Measurements from ENCODE around the gene FKBP3. TPM values are rescaled to one million over a fixed set of nuclear protein-coding genes. Genes with fewer than 3 reads are reported as not detected.

FKBP3 gene
- total and polyA plus RNA-seq, 4 donors: 65.0 to 182 (median 122) TPM

GRCh38 chr14:45073231-45073879, 60.9 kb downstream of the FKBP3 start:
- peak in 1 of 6 donors; percentile 57 for DNase-seq (ENCODE audit: low read depth in 4 of 6, low spot score in 6 of 6)
- H3K4me3 ChIP-seq (ENCODE audit: low read depth, low read length): no peak overlapping the region
- WGBS (ENCODE audit: insufficient coverage): no CpG with 5 or more reads among the region's 5 CpGs
- H3K36me3 ChIP-seq (ENCODE audit: control insufficient read depth, insufficient read depth, low read length): peaks cover 8% of the 10 kb centered on the region
- no peaks in the 10 kb centered on the region for H3K9me3 ChIP-seq (ENCODE audit: control insufficient read depth, insufficient read depth, low read length)
- H3K27ac ChIP-seq (ENCODE audit: low read depth, low read length): no peak overlapping the region
- no peaks in the 10 kb centered on the region for H3K4me1 ChIP-seq (ENCODE audit: control insufficient read depth, insufficient read depth, low read length)
- no peaks in the 10 kb centered on the region for H3K27me3 ChIP-seq (ENCODE audit: control insufficient read depth, insufficient read depth, low read length)

- 96% methylated on average over 5 of the region's 6 CpGs for WGBS (ENCODE audit: insufficient coverage)
These were observed 62.2 kb downstream of the FKBP3 start for GRCh38 chr14:45072126-45072525.

GRCh38 chr14:45070215-45070614, 64.1 kb downstream of the FKBP3 start:
- H3K27ac ChIP-seq (ENCODE audit: low read depth, low read length): no peak overlapping the region
- WGBS (ENCODE audit: insufficient coverage): no CpG with 5 or more reads among the region's 1 CpG

More at GRCh38 chr14:45072126-45072525, 62.2 kb downstream of the FKBP3 start:
- Histone ChIP-seq H3K27ac (ENCODE audit: low read depth, low read length) (no peak overlapping the region), H3K27me3 (ENCODE audit: control insufficient read depth, insufficient read depth, low read length) (no peaks in the 10 kb centered on the region), H3K4me1 (ENCODE audit: control insufficient read depth, insufficient read depth, low read length) (no peaks in the 10 kb centered on the region), H3K36me3 (ENCODE audit: control insufficient read depth, insufficient read depth, low read length) (peaks cover 8% of the 10 kb centered on the region), H3K4me3 (ENCODE audit: low read depth, low read length) (no peak overlapping the region), H3K9me3 (ENCODE audit: control insufficient read depth, insufficient read depth, low read length) (no peaks in the 10 kb centered on the region)
- DNase-seq (ENCODE audit: low read depth in 4 of 6, low spot score in 6 of 6): no peak

GRCh38 chr14:45068396-45068795, 65.9 kb downstream of the FKBP3 start:
- Histone ChIP-seq H3K4me3 (ENCODE audit: low read depth, low read length) (no peak overlapping the region), H3K27me3 (ENCODE audit: control insufficient read depth, insufficient read depth, low read length) (no peaks in the 10 kb centered on the region), H3K9me3 (ENCODE audit: control insufficient read depth, insufficient read depth, low read length) (no peaks in the 10 kb centered on the region), H3K27ac (ENCODE audit: low read depth, low read length) (no peak overlapping the region), H3K4me1 (ENCODE audit: control insufficient read depth, insufficient read depth, low read length) (no peaks in the 10 kb centered on the region), H3K36me3 (ENCODE audit: control insufficient read depth, insufficient read depth, low read length) (peaks cover 8% of the 10 kb centered on the region)
- DNase-seq (ENCODE audit: low read depth in 4 of 6, low spot score in 6 of 6): no peak
- WGBS (ENCODE audit: insufficient coverage): 100% methylated on average over 1 of the region's 3 CpGs

More at GRCh38 chr14:45070215-45070614, 64.1 kb downstream of the FKBP3 start:
- no peaks in the 10 kb centered on the region for H3K4me1 ChIP-seq (ENCODE audit: control insufficient read depth, insufficient read depth, low read length)
- H3K4me3 ChIP-seq (ENCODE audit: low read depth, low read length): no peak overlapping the region
- peaks cover 8% of the 10 kb centered on the region for H3K36me3 ChIP-seq (ENCODE audit: control insufficient read depth, insufficient read depth, low read length)
- no peaks in the 10 kb centered on the region for H3K27me3 ChIP-seq (ENCODE audit: control insufficient read depth, insufficient read depth, low read length)
- no peaks in the 10 kb centered on the region for H3K9me3 ChIP-seq (ENCODE audit: control insufficient read depth, insufficient read depth, low read length)
- DNase-seq (ENCODE audit: low read depth in 4 of 6, low spot score in 6 of 6): no peak

GRCh38 chr14:45066667-45067066, 67.6 kb downstream of the FKBP3 start:
- Histone ChIP-seq H3K36me3 (ENCODE audit: control insufficient read depth, insufficient read depth, low read length) (peaks cover 6% of the 10 kb centered on the region), H3K9me3 (ENCODE audit: control insufficient read depth, insufficient read depth, low read length) (no peaks in the 10 kb centered on the region), H3K27ac (ENCODE audit: low read depth, low read length) (no peak overlapping the region), H3K27me3 (ENCODE audit: control insufficient read depth, insufficient read depth, low read length) (no peaks in the 10 kb centered on the region), H3K4me3 (ENCODE audit: low read depth, low read length) (no peak overlapping the region), H3K4me1 (ENCODE audit: control insufficient read depth, insufficient read depth, low read length) (no peaks in the 10 kb centered on the region)
- DNase-seq (ENCODE audit: low read depth in 4 of 6, low spot score in 6 of 6): no peak
- 100% methylated on average over 1 of the region's 3 CpGs for WGBS (ENCODE audit: insufficient coverage)

- WGBS (ENCODE audit: insufficient coverage): no CpG with 5 or more reads among the region's 2 CpGs
- H3K27ac ChIP-seq (ENCODE audit: low read depth, low read length): no peak overlapping the region
These were observed 68.3 kb downstream of the FKBP3 start for GRCh38 chr14:45065956-45066355.

More at GRCh38 chr14:45065956-45066355, 68.3 kb downstream of the FKBP3 start:
- Histone ChIP-seq H3K27me3 (ENCODE audit: control insufficient read depth, insufficient read depth, low read length) (no peaks in the 10 kb centered on the region), H3K4me3 (ENCODE audit: low read depth, low read length) (no peak overlapping the region), H3K9me3 (ENCODE audit: control insufficient read depth, insufficient read depth, low read length) (no peaks in the 10 kb centered on the region), H3K36me3 (ENCODE audit: control insufficient read depth, insufficient read depth, low read length) (peaks cover 6% of the 10 kb centered on the region), H3K4me1 (ENCODE audit: control insufficient read depth, insufficient read depth, low read length) (no peaks in the 10 kb centered on the region)
- no peak for DNase-seq (ENCODE audit: low read depth in 4 of 6, low spot score in 6 of 6)

Small RNAs within 50 kb of the gene (small RNA-seq; reads per million reads assigned to genes)
- gene RF00151 (ENCODE audit: low replicate concordance): 0.43 reads per million, percentile 49 among the genes with 10 or more reads in this experiment
- gene SNORD127 (ENCODE audit: low replicate concordance): 2,837 reads per million, percentile 100 among the genes with 10 or more reads in this experiment

Other genes starting within 250 kb of the FKBP3 start
- 10 to 100 TPM; 21.2 to 46.7 TPM for gene KLHL28, start 172.5 kb downstream of the FKBP3 start, total RNA-seq
- 10 to 100 TPM; 13.8 to 21.9 TPM for gene KLHL28, start 172.5 kb downstream of the FKBP3 start, polyA plus RNA-seq (ENCODE audit: insufficient read length in 2 of 2)
- 10 to 100 TPM; 35.5 to 59.2 TPM for gene TOGARAM1, start 172.3 kb downstream of the FKBP3 start, total RNA-seq
- 10 to 100 TPM; 24.8 to 27.8 TPM for gene TOGARAM1, start 172.3 kb downstream of the FKBP3 start, polyA plus RNA-seq (ENCODE audit: insufficient read length in 2 of 2)
- gene PRPF39, start 50.4 kb downstream of the FKBP3 start, total RNA-seq: 10 to 100 TPM; 42.3 to 57.1 TPM
- gene PRPF39, start 50.4 kb downstream of the FKBP3 start, polyA plus RNA-seq (ENCODE audit: insufficient read length in 2 of 2): 10 to 100 TPM; 44.9 to 49.0 TPM
- gene FANCM, start 1.4 kb upstream of the FKBP3 start, total RNA-seq: 10 to 100 TPM; 10.9 to 16.2 TPM
- 1 to 10 TPM; 8.1 to 8.3 TPM for gene FANCM, start 1.4 kb upstream of the FKBP3 start, polyA plus RNA-seq (ENCODE audit: insufficient read length in 2 of 2)
- gene MIS18BP1, start 118.7 kb upstream of the FKBP3 start, total RNA-seq: 10 to 100 TPM; 22.6 to 36.9 TPM
- gene MIS18BP1, start 118.7 kb upstream of the FKBP3 start, polyA plus RNA-seq (ENCODE audit: insufficient read length in 2 of 2): 10 to 100 TPM; 19.4 to 21.5 TPM

All from spinal cord (tissue), 10 donors.